Measurements from ENCODE around the gene EMILIN1. TPM values are rescaled to one million over a fixed set of nuclear protein-coding genes. Genes with fewer than 3 reads are reported as not detected.

EMILIN1 gene
- total RNA-seq, result 21.0 TPM
- long read RNA-seq, partial matches to known transcripts, result 1 of 2 reads
- long read RNA-seq, other reads (novel, unspliced or antisense), result 1 of 2 reads

DNA sequence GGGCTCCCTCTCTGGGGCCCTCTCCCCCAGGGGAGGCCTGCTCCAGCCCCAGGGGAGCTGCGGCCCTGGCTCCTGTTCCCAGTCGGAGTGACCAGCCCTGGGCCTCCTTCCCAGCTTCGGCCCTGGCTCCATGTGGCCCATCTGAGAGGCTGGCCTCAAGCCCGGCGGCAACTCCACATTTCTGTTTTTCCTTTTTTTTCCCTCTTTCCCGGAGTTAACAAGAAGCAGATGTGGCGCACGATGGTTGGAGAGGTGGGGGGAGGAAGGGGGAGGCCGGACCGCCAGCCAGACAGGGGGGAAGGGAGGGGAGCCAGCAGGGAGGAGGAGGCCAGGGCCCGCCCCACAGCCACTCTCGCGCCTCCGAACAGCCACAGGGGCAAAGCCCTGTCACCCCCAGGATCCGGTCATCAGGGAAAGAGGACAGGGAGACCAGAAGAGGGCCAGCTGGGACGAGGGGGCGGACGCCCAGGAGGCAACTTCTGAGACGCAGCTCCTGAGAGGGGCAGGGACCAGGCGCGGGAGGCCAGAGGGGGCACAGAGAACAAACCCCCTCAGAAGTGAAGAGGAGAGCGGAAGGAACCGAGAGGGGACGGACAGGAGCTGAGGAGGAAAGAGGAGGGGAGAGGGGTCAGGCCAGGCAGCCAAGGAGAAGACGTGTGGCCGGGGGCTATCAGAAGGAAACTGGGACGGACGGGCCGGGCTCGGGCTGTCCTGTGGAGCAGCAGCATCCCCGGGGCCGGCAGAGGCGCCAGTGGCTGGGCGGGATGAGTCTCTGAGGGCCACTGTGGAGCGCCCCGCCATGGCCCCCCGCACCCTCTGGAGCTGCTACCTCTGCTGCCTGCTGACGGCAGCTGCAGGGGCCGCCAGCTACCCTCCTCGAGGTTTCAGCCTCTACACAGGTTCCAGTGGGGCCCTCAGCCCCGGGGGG is at the start of gene EMILIN1:
TSS of gene EMILIN1 (plus strand) at position 349 of the 928 bp plus-strand sequence. CDS start at position 800, 451 bp downstream.
- intact Hi-C loops (cut with DNase I), result no loop called here
- DNase-seq (ENCODE audit: low spot score), result peak; percentile 88

DNA sequence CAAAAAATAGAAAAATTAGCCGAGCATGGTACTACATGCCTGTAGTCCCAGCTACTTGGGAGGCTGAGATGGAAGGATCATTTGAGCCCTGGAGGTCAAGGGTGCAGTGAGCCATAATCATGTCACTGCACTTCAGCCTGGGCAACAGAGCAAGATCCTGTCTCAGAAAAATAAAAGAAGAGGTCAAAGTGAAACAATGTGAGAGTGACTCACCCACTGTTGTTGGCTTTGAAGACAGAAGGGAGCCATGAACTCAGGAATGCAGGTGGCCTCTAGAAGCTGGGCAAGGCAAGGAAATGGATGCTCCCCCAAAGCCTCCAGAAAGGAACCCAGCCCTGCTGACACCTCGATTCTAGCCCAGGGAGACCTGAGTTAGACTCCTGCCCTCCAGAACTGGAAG is 49.4 kb upstream of the EMILIN1 start:
- intact Hi-C loops (cut with DNase I), result no loop called here
- DNase-seq (ENCODE audit: low spot score), result no peak

DNA sequence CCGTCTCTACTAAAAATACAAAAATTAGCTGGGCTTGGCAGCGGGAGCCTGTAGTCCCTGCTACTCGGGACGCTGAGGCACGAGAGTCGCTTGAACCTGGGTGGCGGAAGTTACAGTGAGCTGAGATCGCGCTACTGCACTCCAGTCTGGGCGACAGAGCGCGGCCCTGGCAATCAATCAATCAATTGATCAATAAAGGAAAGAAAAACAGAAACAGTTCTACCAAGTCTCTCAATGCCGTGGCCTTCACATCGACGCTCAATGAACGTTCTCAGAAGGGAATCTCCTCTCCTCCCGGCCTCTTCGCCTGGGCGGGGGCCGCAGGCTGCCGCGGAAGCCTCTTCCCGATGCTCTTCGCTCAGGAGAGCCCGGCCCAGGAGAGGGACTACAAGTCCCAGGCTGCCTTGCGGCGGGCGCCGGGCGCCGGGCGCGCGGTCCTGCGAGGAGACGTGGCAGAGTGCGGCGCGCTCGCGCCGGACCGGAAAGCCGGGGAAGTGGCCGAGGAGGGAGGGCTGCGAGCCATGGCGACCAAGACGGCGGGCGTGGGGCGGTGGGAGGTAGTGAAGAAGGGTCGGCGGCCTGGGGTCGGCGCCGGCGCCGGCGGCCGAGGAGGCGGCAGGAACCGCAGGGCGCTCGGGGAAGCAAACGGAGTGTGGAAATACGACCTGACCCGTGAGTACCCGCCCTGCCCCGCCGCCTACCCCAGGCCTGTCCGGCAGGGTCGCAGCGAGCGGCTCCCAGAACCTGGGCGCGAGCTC is 45.7 kb upstream of the EMILIN1 start, which contains the start of gene TMEM214:
TSS of gene TMEM214 (plus strand) at position 471 of the 758 bp plus-strand sequence. CDS start at position 522, 51 bp downstream.
- DNase-seq (ENCODE audit: low spot score), result peak; percentile 96
- intact Hi-C loops (cut with DNase I), result loop anchor here (2.0 to 5.0 kb wide), 2 partner anchors 40 to 52 kb away; partner anchors contain the start of gene OST4

DNA sequence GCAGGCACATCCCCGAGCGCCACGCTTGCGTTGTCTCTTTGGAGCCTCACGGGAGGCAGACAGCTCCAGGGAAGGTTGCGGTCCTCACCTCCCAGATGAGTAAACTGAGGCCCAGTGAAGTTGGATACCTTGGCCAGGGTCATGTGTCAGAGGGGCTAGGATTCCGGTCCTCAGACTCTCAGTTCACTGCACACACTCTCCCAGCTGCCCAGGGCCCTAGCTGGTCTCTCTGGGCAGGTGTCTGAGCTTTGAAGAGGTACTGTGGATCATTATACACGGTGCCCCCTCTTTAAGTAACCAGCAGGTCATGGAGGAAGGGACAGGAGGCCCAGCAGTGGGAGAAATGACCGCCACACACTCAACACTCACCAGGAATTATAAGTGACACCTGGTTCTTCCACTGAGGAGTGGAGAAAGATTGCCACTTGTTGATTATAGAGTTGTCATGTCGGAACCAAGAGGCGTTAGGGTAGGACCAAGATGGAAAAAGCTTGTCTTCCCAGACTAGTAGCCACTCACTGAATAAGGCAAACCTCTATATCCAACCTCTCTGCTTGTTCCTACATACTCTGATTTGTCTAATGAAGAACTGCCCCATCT is 45.1 kb upstream of the EMILIN1 start:
- intact Hi-C loops (cut with DNase I), result loop anchor here (2.0 to 5.0 kb wide), 2 partner anchors 39 to 51 kb away; partner anchors contain the start of gene OST4
- DNase-seq (ENCODE audit: low spot score), result no peak

DNA sequence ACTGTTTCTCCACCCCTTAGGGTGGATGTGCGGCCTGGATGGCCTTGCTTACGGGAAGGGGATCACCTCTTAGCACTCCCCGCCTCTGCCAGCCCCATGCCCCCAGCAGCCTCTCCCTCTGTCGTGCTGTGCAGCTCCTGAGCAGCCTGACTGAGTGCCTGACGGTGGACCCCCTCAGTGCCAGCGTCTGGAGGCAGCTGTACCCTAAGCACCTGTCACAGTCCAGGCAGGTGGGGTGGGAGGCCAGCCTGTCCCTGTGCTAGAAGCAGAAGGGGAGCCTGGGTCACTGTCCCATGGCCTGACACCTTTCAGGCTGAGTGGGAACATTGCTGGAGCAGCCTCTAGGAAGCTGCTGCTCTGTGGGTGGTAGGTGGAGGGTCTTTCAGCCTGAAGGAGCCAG is 40.4 kb upstream of the EMILIN1 start:
- intact Hi-C loops (cut with DNase I), result no loop called here

DNA sequence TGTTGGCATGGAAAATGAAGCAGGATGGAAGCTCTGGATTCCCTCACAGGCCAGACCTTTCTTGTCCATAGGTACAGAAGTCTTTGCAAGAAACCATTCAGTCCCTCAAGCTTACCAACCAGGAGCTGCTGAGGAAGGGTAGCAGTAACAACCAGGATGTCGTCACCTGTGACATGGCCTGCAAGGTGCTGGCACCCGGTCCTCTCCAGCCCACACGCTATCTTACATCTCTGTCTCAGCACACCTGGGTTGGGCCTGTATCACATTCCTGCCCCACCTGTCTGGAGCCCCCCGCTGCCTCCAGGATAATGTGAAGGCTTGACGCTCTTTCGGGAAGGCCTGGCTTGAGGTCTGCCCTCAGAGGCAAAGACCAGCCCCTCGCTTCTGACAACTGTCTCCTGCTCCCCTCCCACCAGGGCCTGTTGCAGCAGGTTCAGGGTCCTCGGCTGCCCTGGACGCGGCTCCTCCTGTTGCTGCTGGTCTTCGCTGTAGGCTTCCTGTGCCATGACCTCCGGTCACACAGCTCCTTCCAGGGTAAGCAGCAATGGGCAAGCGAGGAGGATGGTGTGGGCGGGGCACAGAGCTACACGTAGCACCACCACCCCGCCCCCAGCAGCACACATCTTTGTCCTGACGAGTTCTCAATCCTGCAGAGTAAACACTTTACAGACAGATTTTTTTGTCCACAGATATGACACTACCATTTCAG is 39.6 kb upstream of the EMILIN1 start:
- intact Hi-C loops (cut with DNase I), result no loop called here
- no peak for DNase-seq (ENCODE audit: low spot score)

More for the DNA sequence above, 40.4 kb upstream of the EMILIN1 start:
- DNase-seq (ENCODE audit: low spot score), result no peak

DNA sequence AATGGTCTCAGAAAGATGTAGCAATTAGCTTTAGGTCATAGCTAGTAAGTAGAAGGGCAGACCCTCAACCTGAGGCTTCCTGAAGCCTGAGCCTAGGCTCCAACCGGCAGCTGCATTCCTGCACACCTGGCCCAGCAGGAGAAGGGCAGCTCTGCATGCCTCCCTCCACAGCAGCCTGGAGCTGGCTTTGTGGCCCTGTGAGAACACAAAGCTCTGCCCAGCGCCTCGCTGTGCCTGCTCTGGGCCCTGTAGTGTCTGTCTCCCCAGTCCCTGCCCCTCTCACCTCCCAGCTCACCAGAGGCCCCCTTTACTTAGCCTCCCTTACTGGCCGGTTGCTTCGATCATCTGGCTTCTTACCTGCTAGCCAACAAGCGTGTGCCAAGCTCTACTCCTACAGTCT is 39.0 kb upstream of the EMILIN1 start:
- no peak for DNase-seq (ENCODE audit: low spot score)
- intact Hi-C loops (cut with DNase I), result no loop called here

DNA sequence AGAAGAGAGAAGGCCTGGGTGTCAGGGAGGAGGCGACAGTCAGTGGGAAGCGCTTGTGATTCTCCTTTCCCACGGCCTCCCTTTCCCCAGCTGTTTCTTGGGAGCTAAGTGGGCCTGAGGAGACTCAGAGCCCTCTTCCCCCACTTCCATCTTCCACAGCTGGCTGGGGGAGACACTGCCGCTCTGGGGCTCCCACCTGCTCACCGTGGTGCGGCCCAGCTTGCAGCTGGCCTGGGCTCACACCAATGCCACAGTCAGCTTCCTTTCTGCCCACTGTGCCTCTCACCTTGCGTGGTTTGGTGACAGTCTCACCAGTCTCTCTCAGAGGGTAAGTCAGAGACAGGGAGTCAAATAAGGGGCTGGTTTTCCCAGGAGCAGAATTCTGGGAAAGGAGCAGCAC is 38.5 kb upstream of the EMILIN1 start:
- intact Hi-C loops (cut with DNase I), result no loop called here

DNA sequence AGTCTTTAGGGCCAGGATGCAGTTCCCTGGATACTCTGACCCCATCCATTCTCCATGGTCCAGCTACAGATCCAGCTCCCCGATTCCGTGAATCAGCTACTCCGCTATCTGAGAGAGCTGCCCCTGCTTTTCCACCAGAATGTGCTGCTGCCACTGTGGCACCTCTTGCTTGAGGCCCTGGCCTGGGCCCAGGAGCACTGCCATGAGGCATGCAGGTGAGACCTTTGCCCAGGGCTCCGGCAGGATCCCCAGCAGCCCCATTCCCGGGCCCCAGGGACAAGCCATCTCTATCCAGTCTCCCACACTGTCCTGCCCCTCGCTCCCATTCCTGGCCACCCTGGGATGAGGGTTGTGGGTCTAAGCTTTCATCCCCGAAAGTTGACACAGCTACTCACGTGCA is 38.1 kb upstream of the EMILIN1 start:
- intact Hi-C loops (cut with DNase I), result no loop called here
- no peak for DNase-seq (ENCODE audit: low spot score)

More for the DNA sequence above, 38.5 kb upstream of the EMILIN1 start:
- DNase-seq (ENCODE audit: low spot score), result no peak

DNA sequence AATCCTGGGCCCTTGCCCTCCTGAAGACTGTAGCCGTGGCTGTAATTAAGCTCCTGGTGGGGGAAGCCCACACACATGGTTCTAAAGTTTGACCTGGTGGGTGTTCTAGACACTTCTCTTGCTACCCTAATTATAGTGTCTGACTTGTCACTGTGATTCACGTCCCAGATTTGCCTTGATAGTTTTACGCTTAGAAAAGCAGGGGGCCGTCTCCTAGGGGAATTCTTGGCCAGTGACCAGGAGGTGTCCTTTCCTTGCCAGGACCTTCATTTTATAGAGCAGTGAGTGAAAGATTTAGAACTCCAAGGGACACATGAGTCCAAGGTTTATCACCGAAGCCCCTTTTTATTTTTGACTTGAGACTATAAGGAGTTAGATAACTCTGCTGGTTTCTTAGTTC is 36.7 kb upstream of the EMILIN1 start:
- no peak for DNase-seq (ENCODE audit: low spot score)
- intact Hi-C loops (cut with DNase I), result no loop called here

DNA sequence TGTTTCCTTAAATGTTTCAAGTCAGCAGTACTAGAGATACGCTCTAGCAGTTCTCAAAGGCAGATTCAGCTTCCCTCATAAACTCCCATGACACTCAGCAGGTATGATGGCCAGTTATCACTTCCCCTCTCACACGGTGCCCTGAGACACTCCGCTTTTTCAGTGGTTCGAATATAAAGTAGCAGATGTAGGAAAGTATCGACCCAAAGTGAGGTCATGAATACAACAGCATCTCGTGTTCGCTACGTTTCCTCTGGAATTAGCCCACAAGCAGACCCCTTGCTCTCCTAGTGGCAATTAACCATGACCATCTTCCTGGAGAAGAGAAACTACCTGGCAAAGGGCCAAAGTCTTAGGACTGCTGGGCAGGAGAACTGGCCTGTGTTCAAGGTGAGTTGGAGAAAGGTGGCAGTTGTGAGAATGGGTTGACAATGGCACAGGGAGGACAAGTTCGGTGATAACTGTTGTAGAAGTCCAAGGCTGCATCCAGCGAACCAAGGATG is 36.2 kb upstream of the EMILIN1 start:
- no peak for DNase-seq (ENCODE audit: low spot score)
- intact Hi-C loops (cut with DNase I), result no loop called here

DNA sequence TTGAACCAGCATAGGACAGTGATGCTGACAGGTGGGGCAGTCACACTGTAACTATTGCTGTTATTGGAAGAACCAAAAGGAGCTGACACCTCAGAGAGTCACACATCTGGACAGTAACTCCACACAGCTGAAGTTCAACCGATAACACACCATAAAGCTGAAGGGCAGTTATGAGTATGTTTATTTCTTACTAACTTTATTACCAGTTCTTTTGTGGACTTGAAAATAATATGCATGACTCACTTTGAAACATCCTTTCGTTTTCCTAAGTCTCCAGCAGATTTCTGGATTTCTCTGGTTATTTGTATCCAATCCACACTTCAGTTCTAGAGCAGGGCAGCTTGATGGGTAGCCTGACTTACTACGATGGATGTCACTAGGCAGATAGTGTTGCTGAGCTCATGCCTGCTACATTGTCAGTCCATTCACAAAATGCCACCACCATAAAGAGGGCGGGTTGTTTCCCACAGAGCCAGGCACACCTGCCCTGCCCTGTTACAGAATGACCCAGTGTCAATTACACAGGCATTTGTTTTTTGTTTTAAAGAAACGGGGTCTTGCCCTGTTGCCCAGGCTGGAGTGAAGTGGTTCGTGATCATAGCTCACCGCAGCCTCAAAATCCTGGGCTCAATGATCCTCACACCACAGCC is 35.3 kb upstream of the EMILIN1 start:
- intact Hi-C loops (cut with DNase I), result no loop called here
- no peak for DNase-seq (ENCODE audit: low spot score)

DNA sequence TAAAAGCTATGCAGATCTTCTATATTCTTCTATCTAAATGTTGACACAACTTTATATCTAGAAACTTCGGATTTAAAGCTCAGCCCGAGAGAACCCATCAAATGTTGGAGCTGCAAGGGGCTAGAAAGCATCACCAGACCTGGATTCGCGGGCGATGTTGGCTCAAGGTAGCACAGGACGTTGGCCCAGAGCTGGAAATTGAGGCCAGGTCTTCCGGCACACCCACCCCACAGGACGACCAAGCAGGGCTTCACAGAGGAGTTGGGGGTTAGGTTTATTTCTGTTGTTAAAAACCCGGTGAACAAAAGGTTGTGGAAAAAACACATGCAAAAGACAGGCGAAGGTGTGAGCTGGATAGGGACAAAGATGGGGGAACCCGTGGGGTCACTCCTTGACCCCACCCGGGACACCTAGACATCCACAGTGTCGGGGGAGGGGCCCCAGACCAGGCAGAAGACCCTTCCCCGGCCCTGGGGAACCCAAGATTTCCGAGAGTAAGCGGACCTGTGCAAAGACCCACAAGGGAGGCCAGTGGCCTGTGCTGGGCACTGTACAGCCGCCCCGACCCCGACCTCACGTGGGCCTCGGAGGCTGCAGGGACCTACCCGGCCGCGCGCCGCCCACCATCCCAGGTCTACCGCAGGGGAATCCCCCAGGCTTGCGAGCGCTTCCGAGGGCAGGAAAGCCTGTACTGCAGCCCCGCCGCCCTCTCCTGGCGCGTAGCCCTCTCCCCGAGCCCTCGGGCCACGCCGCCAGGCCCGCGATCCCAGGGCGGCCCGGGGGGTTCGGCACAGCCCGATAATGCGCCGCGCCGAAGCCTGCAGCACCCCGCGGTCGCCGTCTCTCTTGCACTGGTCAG is 28.8 kb upstream of the EMILIN1 start:
- intact Hi-C loops (cut with DNase I), result loop anchor here (2.0 kb wide), 2 partner anchors 23 to 37 kb away; partner anchors contain the start of gene KHK
- peak; percentile 78 for DNase-seq (ENCODE audit: low spot score)

DNA sequence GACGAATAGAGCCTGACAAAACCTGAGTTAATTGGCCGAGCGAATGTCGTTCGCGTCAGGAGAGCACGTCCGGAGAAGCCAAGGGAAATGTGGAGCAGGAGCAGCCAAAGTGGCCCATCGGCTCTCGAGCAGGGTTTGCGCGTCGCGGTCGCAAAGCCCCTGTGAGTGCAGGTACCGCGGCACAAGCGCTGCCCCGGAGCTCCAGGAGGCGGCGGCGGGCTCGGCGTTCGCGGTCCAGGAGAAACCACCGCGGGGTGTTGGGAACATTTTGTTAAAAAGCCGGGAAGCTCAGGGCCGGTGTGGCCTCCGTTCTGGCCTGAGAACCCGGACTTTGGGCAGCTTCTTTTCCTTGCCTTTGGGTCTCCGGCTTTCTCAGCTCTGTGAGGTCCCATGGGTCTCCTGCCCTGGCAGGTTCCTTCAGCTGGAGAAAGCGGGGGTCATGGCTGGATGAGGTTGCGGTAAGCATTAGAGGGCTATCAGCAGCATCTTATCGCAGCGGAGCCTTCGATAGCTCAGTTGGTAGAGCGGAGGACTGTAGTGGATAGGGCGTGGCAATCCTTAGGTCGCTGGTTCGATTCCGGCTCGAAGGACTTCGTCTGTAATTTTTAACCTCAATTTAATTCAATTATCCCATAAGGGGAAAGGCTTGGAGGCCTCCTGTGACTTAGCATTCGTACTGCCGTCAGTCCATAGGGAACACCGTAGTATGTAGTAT is 28.0 kb upstream of the EMILIN1 start:
- DNase-seq (ENCODE audit: low spot score), result peak; percentile 92
- intact Hi-C loops (cut with DNase I), result loop anchor here (2.0 kb wide), 2 partner anchors 22 to 36 kb away; partner anchors contain the start of gene KHK

DNA sequence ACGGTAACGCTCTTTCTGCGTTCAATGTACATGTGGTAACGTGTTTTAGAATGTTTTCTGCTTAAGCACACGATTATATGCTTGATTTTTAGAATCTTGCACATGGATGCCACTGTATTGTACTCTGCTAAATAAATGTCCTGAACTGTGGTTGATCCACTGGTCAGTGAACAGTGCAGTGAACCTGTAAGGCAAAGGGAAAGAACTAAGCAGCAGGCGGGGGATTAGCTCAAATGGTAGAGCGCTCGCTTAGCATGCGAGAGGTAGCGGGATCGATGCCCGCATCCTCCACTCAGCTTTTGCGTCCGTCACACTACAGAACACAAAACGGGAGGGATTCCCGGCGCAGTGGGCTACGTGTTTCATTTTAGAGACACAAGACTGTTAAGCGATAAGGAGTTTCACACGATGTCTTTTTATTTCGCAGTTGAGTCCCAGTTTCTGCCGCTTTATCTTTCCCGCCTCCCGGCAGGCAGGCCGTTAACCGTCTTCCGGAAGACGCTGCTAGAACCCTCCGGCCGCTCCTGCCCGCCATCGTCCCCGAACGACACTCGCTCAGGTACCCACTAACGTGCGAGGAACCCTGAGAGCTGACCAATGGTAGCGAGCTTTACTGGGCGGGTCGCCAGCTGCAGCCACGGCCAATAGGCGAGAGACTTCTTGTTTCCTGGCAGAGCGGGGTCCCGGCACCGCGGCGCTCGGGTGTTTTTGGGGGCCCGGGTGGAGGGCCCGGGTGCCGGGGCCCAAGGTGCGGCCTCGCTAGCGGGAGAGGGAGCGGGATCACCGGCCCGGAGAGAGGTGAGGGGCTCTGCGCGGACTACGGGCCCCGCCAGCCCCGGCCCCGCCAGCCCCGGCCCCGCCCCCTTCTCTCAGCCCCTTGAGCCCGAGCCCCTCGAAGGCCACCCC is 27.2 kb upstream of the EMILIN1 start, which contains the start of gene AGBL5:
TSS of gene AGBL5 (plus strand) at position 673 of the 906 bp plus-strand sequence. CDS start 1,291 bp downstream, outside the sequence.
- DNase-seq (ENCODE audit: low spot score), result peak; percentile 97
- intact Hi-C loops (cut with DNase I), result loop anchor here (2.0 kb wide), 2 partner anchors 22 to 36 kb away; partner anchors contain the start of gene KHK

Data from cardiac septum (tissue), 1 donor.